Loucy (cell line): ENCODE measurements around the gene SERPINF2.
"Not testable (repeated sequence)": the region's sequence is repeated elsewhere in the genome, so short reads cannot be mapped to it uniquely, and the experiment has no call there.

Experiments
- H2AFZ ChIP-seq: fragments of 200-600 bp; sonication (generic); 2 replicates; pipeline ENCODE4 v1.6.0; 2016; ENCODE audit warnings: antibody characterized with exemption, mild to moderate bottlenecking, low read length, moderate library complexity
- H3F3A ChIP-seq: fragments of 200-600 bp; 2 replicates; pipeline ENCODE4 v1.6.0; 2016; ENCODE audit warnings: antibody characterized with exemption, low read depth, mild to moderate bottlenecking
- H3K27me3 ChIP-seq: fragments of 200-600 bp; sonication (generic); 2 replicates; pipeline ENCODE4 v1.6.1; 2014; ENCODE audit warnings: low read length, mild to moderate bottlenecking; ENCODE audit not compliant: insufficient read depth, poor library complexity, severe bottlenecking
- H3K36me3 ChIP-seq: fragments of 200-600 bp; sonication (generic); 2 replicates; pipeline ENCODE4 v1.6.1; 2016; ENCODE audit warnings: low read length; ENCODE audit not compliant: insufficient read depth
- H3K4me1 ChIP-seq: fragments of 200-600 bp; sonication (generic); 2 replicates; pipeline ENCODE4 v1.5.1; 2014; ENCODE audit warnings: low read length, mild to moderate bottlenecking; ENCODE audit not compliant: insufficient read depth, poor library complexity, severe bottlenecking
- H3K4me2 ChIP-seq: fragments of 200-600 bp; sonication (generic); 2 replicates; pipeline ENCODE4 v1.6.0; 2014; ENCODE audit warnings: antibody characterized with exemption, low read length, low read depth, mild to moderate bottlenecking; ENCODE audit not compliant: poor library complexity, severe bottlenecking
- H3K4me3 ChIP-seq: fragments of 200-600 bp; sonication (generic); 2 replicates; pipeline ENCODE4 v1.5.1; 2014; ENCODE audit warnings: low read length, mild to moderate bottlenecking, mixed read lengths; ENCODE audit not compliant: poor library complexity, severe bottlenecking
- H3K79me2 ChIP-seq: fragments of 200-600 bp; sonication (generic); 2 replicates; pipeline ENCODE4 v1.6.1; 2014; ENCODE audit warnings: low read length; ENCODE audit not compliant: insufficient read depth
- H3K9ac ChIP-seq: fragments of 200-600 bp; sonication (generic); 2 replicates; pipeline ENCODE4 v1.6.0; 2014; ENCODE audit warnings: mild to moderate bottlenecking, low read depth, low read length, moderate library complexity; ENCODE audit not compliant: poor library complexity, severe bottlenecking
- H3K9me2 ChIP-seq: fragments of 200-600 bp; sonication (generic); replicated peaks from 2 replicates; pipeline ENCODE4 v1.6.1; 2016; ENCODE audit warnings: low read depth, low read length, mixed read lengths
- H3K9me3 ChIP-seq: fragments of 200-600 bp; sonication (generic); 2 replicates; pipeline ENCODE4 v1.6.1; 2014; ENCODE audit warnings: mild to moderate bottlenecking, antibody characterized with exemption, low read length, low read depth; ENCODE audit not compliant: insufficient read depth
- H4K20me1 ChIP-seq: fragments of 200-600 bp; sonication (generic); 2 replicates; pipeline ENCODE4 v1.6.0; 2014; ENCODE audit warnings: antibody characterized with exemption, low read length, mild to moderate bottlenecking; ENCODE audit not compliant: insufficient read depth, poor library complexity, severe bottlenecking
- CTCF ChIP-seq: fragments of 200-600 bp; sonication (generic); conservative IDR thresholded peaks from 2 replicates; pipeline ENCODE4 v1.5.1; 2014; ENCODE audit warnings: mild to moderate bottlenecking, antibody characterized with exemption, low read length
- EZH2phosphoT487 ChIP-seq: fragments of 200-600 bp; IDR thresholded peaks from 2 replicates; pipeline ENCODE4 v1.6.1; 2018; ENCODE audit warnings: antibody characterized with exemption, mild to moderate bottlenecking, moderate library complexity, borderline replicate concordance

The SERPINF2 gene

GRCh38 chr17:1735834-1736347 lies 6.8 kb upstream of the SERPINF2 start:
- no peak overlapping the region for H3K4me2 ChIP-seq

GRCh38 chr17:1736348-1737281 lies 6.1 kb upstream of the SERPINF2 start:
- Histone ChIP-seq H3K27me3 (no peaks in the 10 kb centered on the region), H3K9me2 (no peaks in the 10 kb centered on the region), H4K20me1 (no peaks in the 10 kb centered on the region), H3K79me2 (no peaks in the 10 kb centered on the region), H3K9ac (no peak overlapping the region), H3K36me3 (no peaks in the 10 kb centered on the region), H2AFZ (no peak overlapping the region), H3F3A (no peaks in the 10 kb centered on the region), H3K4me3 (no peak overlapping the region), H3K4me1 (no peaks in the 10 kb centered on the region), H3K9me3 (no peaks in the 10 kb centered on the region), H3K4me2 (no peak overlapping the region)
- TF ChIP-seq EZH2phosphoT487 (no peak), CTCF (no peak)

More at GRCh38 chr17:1735834-1736347, 6.8 kb upstream of the SERPINF2 start:
- Histone ChIP-seq H3K79me2 (no peaks in the 10 kb centered on the region), H3K9ac (no peak overlapping the region), H3K9me3 (no peaks in the 10 kb centered on the region), H3K4me1 (no peaks in the 10 kb centered on the region), H3K4me3 (no peak overlapping the region), H2AFZ (no peak overlapping the region), H4K20me1 (no peaks in the 10 kb centered on the region), H3K27me3 (no peaks in the 10 kb centered on the region), H3K36me3 (no peaks in the 10 kb centered on the region), H3K9me2 (no peaks in the 10 kb centered on the region), H3F3A (no peaks in the 10 kb centered on the region)
- TF ChIP-seq CTCF (no peak), EZH2phosphoT487 (no peak)

GRCh38 chr17:1737531-1738291 lies 5.0 kb upstream of the SERPINF2 start:
- H3K9me3 ChIP-seq = no peaks in the 10 kb centered on the region
- H2AFZ ChIP-seq = no peak overlapping the region
- H3K9me2 ChIP-seq = no peaks in the 10 kb centered on the region
- no peak overlapping the region for H3K4me2 ChIP-seq
- no peaks in the 10 kb centered on the region for H3F3A ChIP-seq
- no peaks in the 10 kb centered on the region for H3K79me2 ChIP-seq
- H3K4me1 ChIP-seq = no peaks in the 10 kb centered on the region
- H3K9ac ChIP-seq = no peak overlapping the region
- no peaks in the 10 kb centered on the region for H3K36me3 ChIP-seq
- TF ChIP-seq EZH2phosphoT487 = no peak
- TF ChIP-seq CTCF = no peak
- no peaks in the 10 kb centered on the region for H3K27me3 ChIP-seq
- no peaks in the 10 kb centered on the region for H4K20me1 ChIP-seq
- no peak overlapping the region for H3K4me3 ChIP-seq

GRCh38 chr17:1741899-1742298 lies 772 bp upstream of the SERPINF2 start:
- not testable (repeated sequence) for H3K79me2 ChIP-seq, H3F3A ChIP-seq, H3K4me2 ChIP-seq, H3K4me1 ChIP-seq, H4K20me1 ChIP-seq, H2AFZ ChIP-seq, H3K9me3 ChIP-seq, H3K4me3 ChIP-seq, H3K9ac ChIP-seq, H3K36me3 ChIP-seq, H3K27me3 ChIP-seq, H3K9me2 ChIP-seq
